WI38 (cell line): ENCODE results near the gene KCNQ1OT1.

Experiments
- H3K4me3 ChIP-seq: 2 replicates; pipeline ENCODE4 v1.5.1; 2011; ENCODE audit warnings: low read depth, mild to moderate bottlenecking, control low read depth, low read length
- TF ChIP-seq, protein P1 (sequence below): IDR thresholded peaks from 2 replicates; pipeline ENCODE4 v1.5.1; 2012; ENCODE audit warnings: low read depth, mild to moderate bottlenecking, control low read depth, low read length

Gene KCNQ1OT1

DNA sequence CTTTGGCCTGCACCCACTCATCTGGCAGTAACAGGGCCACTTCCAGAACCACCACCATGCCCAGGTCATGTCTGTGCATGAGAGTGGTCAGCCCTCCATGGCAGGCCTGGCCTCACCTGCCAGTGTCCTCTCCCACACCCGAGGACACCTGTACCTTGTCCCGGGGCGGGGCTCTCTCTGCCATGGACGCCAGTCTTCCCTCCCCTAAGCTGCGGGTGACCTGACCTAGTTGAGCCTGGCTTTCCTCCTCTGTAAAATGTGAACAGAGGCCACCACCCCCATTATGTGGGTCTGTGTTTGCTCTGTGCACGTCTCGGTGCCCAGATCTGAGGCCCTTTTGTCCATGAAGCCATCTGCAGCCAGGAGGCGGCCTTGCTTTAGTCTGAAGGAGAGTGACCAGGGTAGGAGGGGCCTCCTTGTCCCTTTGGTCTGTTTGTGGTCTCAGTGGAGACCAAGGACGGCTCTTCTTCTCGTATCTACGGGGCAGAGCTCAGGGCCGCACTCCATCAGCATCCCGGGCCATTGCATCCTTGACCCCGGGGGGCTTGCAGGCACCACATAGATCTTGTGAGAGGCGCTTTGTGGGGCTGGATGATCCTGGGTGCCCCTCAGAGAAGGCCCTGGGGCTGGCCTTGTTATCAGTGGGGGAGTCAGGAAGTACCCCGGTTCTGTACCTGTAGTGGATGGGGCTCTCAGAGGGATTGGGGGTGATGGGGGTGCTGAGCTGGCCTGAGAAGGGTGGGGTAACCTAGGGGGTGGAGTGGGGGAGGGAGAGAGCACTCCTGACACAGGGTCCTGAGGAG lies 133.4 kb downstream of the KCNQ1OT1 start:
- no peak overlapping the region for H3K4me3 ChIP-seq
- TF ChIP-seq, protein P1, sequence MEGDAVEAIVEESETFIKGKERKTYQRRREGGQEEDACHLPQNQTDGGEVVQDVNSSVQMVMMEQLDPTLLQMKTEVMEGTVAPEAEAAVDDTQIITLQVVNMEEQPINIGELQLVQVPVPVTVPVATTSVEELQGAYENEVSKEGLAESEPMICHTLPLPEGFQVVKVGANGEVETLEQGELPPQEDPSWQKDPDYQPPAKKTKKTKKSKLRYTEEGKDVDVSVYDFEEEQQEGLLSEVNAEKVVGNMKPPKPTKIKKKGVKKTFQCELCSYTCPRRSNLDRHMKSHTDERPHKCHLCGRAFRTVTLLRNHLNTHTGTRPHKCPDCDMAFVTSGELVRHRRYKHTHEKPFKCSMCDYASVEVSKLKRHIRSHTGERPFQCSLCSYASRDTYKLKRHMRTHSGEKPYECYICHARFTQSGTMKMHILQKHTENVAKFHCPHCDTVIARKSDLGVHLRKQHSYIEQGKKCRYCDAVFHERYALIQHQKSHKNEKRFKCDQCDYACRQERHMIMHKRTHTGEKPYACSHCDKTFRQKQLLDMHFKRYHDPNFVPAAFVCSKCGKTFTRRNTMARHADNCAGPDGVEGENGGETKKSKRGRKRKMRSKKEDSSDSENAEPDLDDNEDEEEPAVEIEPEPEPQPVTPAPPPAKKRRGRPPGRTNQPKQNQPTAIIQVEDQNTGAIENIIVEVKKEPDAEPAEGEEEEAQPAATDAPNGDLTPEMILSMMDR = no peak

DNA sequence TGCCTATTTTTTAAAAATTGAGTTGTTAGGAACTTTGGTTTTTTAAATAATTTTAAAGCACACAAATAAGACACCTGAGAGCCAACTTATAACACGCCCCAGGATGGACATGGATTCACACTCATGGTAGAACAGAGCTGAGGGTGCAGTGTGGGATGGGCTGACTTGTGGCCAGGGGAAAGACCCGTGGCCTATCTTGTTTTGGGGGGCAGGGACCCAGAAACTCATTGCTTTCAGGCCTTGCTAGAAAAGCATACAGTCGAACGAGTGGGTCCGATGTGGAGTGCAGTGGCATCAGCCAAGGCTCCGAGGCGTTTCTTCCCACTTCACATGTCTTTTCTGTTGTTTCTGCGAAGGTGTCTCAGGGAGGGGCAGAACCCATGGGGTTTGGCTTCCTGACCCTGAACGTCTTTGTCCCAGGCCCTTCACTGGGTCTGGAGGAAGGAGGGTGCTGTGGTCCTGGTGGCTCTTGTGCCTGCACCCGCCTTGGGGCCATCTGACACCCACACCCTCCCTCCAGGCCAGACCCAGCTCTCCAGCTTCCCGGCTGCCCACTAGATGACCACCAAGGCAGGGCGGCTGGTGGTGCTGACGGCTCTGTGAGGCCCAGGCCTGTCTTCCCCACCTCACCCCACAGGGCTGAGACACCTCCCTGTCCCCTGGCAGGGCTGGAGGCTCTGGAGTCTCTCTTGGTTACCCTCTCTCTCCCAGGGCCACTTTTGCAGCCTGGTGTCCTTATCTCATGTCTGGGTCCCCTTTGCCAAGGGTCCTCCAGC lies 134.2 kb downstream of the KCNQ1OT1 start:
- H3K4me3 ChIP-seq = no peak overlapping the region

DNA sequence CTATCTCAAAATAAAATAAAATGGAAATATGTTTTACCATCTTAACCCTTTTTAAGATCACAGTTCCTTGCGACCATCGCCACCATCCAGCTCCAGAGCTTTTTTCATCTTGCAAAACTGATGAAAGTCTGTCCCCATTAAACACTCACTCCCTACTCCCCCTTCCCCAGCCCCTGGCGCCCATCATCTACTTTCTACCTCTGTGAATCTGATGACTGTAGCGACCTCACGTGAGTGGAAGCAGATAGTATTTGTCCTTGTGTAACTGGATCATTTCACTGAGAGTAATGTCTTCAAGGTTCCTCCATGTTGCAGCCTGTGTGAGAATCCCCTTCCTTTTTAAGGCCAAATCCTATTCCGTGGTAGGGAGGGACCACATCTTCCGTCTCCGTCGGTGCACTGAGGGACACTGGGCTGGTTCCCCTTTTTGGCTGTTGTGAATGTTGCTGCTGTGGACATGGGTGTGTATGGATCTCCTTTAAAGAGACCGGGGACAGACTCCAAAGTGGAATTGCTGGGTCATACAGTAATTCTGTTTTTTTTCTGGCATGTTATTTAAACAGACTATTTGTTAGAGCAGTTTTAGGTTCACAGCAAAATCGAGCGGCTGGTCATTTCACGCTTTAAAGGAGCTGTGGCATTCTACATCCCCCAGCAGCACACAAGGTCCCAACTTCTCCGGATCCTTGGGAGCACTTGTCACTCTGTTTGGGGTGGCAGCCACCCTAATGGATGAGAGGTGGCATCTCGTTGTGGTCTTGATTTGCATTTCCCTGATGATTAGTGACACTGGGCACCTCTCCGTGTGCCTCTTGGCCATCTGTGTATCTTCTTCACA lies 135.0 kb downstream of the KCNQ1OT1 start:
- H3K4me3 ChIP-seq = no peak overlapping the region
- TF ChIP-seq, protein P1 = no peak

More for the DNA sequence above, 134.2 kb downstream of the KCNQ1OT1 start:
- TF ChIP-seq, protein P1 = no peak

DNA sequence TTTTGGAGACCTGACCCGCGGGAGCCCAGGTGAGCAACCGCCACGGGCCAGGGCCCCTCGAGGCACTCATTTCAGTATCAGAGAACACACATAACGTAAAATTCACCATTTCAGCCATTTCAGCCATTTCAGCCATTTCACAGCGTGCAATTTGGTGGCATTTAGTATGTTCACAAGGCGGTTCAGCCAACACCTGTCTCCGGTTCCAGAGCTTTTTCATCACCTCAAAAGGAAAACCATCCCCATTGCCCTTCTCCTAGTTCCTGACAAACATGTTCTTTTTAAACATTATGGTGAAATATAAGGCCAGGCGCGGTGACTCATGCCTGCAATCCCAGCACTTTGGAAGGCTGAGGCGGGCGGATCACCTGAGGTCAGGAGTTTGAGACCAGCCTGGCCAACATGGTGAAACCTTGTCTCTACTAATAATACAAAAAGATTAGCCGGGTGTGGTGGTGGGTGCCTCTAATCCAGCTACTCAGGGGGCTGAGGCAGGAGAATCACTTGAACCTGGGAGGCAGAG lies 135.7 kb downstream of the KCNQ1OT1 start:
- TF ChIP-seq, protein P1 = no peak

DNA sequence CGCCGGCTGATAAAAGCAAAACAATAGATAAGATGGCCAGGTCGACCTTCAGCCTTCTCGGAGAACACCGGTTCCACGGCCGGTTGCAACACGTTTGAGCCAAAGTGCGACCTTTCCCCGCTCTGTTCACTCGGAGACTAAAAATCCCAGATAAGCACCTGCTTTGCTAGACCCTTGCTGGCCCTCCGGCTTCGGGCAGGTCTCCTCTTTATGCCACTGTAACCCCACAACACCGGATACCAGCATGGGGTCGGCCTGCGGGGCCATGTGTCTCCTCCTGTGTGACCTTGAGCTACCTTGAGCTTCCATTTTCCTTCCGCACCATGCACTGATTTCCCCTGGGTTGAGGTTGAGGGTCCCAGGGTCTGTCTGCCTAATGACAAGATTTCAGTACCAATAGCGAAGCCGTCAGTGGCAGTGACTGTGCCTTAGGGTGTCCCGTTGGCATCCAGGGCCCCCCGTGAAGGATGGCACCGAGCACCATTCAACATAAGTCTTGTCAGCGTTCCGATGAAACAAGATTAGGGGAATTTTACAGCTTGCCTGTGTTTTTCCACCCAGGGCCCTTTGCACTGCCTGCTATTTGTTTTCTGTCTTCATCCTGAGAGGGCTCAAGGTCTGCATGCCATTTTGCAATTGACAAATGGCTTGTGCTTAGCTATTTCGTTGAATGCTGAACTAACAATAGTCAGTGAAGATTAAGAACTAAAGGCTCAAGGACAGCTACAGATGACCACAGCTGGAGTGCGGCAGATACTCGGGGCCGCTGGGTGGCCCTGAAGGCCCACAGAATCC lies 136.4 kb downstream of the KCNQ1OT1 start:
- TF ChIP-seq, protein P1 = no peak
- no peak overlapping the region for H3K4me3 ChIP-seq

More for the DNA sequence above, 135.7 kb downstream of the KCNQ1OT1 start:
- no peak overlapping the region for H3K4me3 ChIP-seq

DNA sequence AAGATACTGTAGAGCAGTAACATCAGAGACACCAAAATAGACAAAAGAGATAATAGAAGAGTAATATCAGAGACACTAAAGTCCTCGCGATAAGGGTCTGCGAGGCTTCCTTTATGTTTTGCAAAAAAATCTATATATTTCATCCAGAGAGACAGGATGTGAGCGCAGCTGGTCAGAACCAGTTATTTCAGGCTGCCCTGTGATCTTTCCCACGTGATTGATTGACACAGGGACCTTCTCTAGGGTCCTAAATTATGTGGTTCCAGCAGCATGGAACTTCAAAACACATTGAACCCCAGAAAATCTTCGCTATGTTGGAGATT lies 136.9 kb downstream of the KCNQ1OT1 start:
- TF ChIP-seq, protein P1 = no peak
- no peak overlapping the region for H3K4me3 ChIP-seq
